GM21619 (cell line): Measurements from ENCODE around the gene NTRK2.

Experiments used
- ATAC-seq: cut with Tn5 transposase; IDR thresholded peaks from one replicate; pipeline ENCODE4 v1.9.1; 2021; ENCODE audit not compliant: unreplicated experiment

NTRK2 gene

GRCh38 chr9:84681516-84682285, 12.2 kb downstream of the NTRK2 start:
- ATAC-seq, result no peak

GRCh38 chr9:84686068-84686467, 16.5 kb downstream of the NTRK2 start:
- no peak for ATAC-seq

GRCh38 chr9:84688956-84689355, 19.4 kb downstream of the NTRK2 start:
- no peak for ATAC-seq

- ATAC-seq, result no peak
These were observed 22.1 kb downstream of the NTRK2 start for GRCh38 chr9:84691634-84692033.

GRCh38 chr9:84694248-84694647, 24.7 kb downstream of the NTRK2 start:
- peak; percentile 78 for ATAC-seq

- ATAC-seq, result no peak
These were observed 27.5 kb downstream of the NTRK2 start for GRCh38 chr9:84697042-84697441.

- peak; percentile 33 for ATAC-seq
These were observed 28.1 kb downstream of the NTRK2 start for GRCh38 chr9:84697509-84698114.

- no peak for ATAC-seq
These were observed 28.8 kb downstream of the NTRK2 start for GRCh38 chr9:84698323-84698722.

GRCh38 chr9:84699984-84700383, 30.5 kb downstream of the NTRK2 start:
- ATAC-seq, result no peak

- ATAC-seq, result peak; percentile 85
These were observed 32.3 kb downstream of the NTRK2 start for GRCh38 chr9:84701801-84702200.

- no peak for ATAC-seq
These were observed 32.9 kb downstream of the NTRK2 start for GRCh38 chr9:84702471-84702870.

GRCh38 chr9:84703793-84704192, 34.3 kb downstream of the NTRK2 start:
- ATAC-seq, result no peak

- no peak for ATAC-seq
These were observed 35.6 kb downstream of the NTRK2 start for GRCh38 chr9:84705128-84705527.

- no peak for ATAC-seq
These were observed 38.9 kb downstream of the NTRK2 start for GRCh38 chr9:84708400-84708799.

GRCh38 chr9:84709056-84709455, 39.5 kb downstream of the NTRK2 start:
- ATAC-seq, result no peak

GRCh38 chr9:84710701-84711397, 41.3 kb downstream of the NTRK2 start:
- no peak for ATAC-seq

- ATAC-seq, result no peak
These were observed 41.9 kb downstream of the NTRK2 start for GRCh38 chr9:84711398-84711777.

GRCh38 chr9:84711936-84712335, 42.4 kb downstream of the NTRK2 start:
- ATAC-seq, result no peak

GRCh38 chr9:84716217-84716616, 46.7 kb downstream of the NTRK2 start:
- no peak for ATAC-seq

- ATAC-seq, result no peak
These were observed 48.9 kb downstream of the NTRK2 start for GRCh38 chr9:84718476-84718875.

- no peak for ATAC-seq
These were observed 53.0 kb downstream of the NTRK2 start for GRCh38 chr9:84722388-84722989.

- no peak for ATAC-seq
These were observed 53.9 kb downstream of the NTRK2 start for GRCh38 chr9:84723426-84723825.
